ENCODE results near the gene COX7A2. TPM values are rescaled to one million over a fixed set of nuclear protein-coding genes. Genes with fewer than 3 reads are reported as not detected.

Gene COX7A2
- total and polyA plus RNA-seq, 10 of the 15 experiments (the other 5 are each of a cell fraction or from before 2014, with no cell fraction given): 199 to 1,834 (median 576) TPM

GRCh38 chr6:75222261-75222660, 21.3 kb downstream of the COX7A2 start:
- BruUV-seq (replicated peaks): no TSS peak
- H3K4me3 ChIP-seq: no peak overlapping the region

GRCh38 chr6:75221116-75221515, 22.5 kb downstream of the COX7A2 start:
- Histone ChIP-seq H3K27me3 (replicated peaks in 1 of 2; ENCODE audit: control insufficient read depth in 2 of 2, insufficient read depth in 2 of 2, low read length in 1 of 2) (no peaks in the 10 kb centered on the region; a peak in 1 of 4 replicates), H3K27ac (ENCODE audit: control insufficient read depth, insufficient read depth) (no peak overlapping the region), H3K4me1 (ENCODE audit: control insufficient read depth, insufficient read depth, low read length) (no peaks in the 10 kb centered on the region), H3K4me3 (no peak overlapping the region), H3K36me3 (ENCODE audit: control insufficient read depth in 2 of 2, insufficient read depth in 2 of 2, low read length in 1 of 2) (no peaks in the 10 kb centered on the region), H4K20me1 (ENCODE audit: control insufficient read depth, insufficient read depth) (no peaks in the 10 kb centered on the region), H3K79me2 (ENCODE audit: control insufficient read depth, insufficient read depth, low read length) (no peaks in the 10 kb centered on the region), H3K9ac (ENCODE audit: control insufficient read depth, insufficient read depth, low read length) (no peak overlapping the region), H2AFZ (ENCODE audit: control insufficient read depth, low read depth, low read length) (no peak overlapping the region), H3K9me3 (replicated peaks; ENCODE audit: control insufficient read depth, insufficient read depth, low read length) (no peaks in the 10 kb centered on the region), H3K4me2 (ENCODE audit: control insufficient read depth, insufficient read depth) (no peak overlapping the region)
- 51% methylated on average over 4 of the region's 4 CpGs for WGBS (ENCODE audit: insufficient coverage, insufficient replicate concordance, low lambda C conversion rate, missing lambda C conversion rate)
- intact Hi-C loops (cut with micrococcal nuclease; ENCODE audit: unreplicated experiment) (no loop called here), in situ Hi-C loops (cut with MboI) (no loop called here)
- no peak for FAIRE-seq
- no TSS peak for BruUV-seq (replicated peaks)
- ATAC-seq: no peak
- no peak for TF ChIP-seq PAX5 (IDR thresholded peaks at IDR 0.05; ENCODE audit: borderline replicate concordance, low read depth, low read length)
- no peak for TF ChIP-seq EP300 (IDR thresholded peaks at IDR 0.05; ENCODE audit: borderline replicate concordance in 1 of 2, control insufficient read depth in 1 of 2, low read depth in 2 of 2, low read length in 2 of 2)
- no peak for TF ChIP-seq USF2 (IDR thresholded peaks at IDR 0.05; ENCODE audit: borderline replicate concordance, low read depth, low read length)
- no peak for TF ChIP-seq STAT3 (IDR thresholded peaks at IDR 0.05; ENCODE audit: low read depth, low read length)
- no peak for TF ChIP-seq ESRRA (IDR thresholded peaks at IDR 0.05; ENCODE audit: low read length)
- no peak for TF ChIP-seq BMI1 (IDR thresholded peaks at IDR 0.05; ENCODE audit: borderline replicate concordance)
- no peak for TF ChIP-seq HDGF (IDR thresholded peaks at IDR 0.05)
- no peak for TF ChIP-seq ZNF217 (IDR thresholded peaks at IDR 0.05)
- no peak for TF ChIP-seq BCL11A (IDR thresholded peaks at IDR 0.05; ENCODE audit: low read depth, low read length)
- no peak for TF ChIP-seq ZNF622 (IDR thresholded peaks at IDR 0.05)
- no peak for TF ChIP-seq JUNB (IDR thresholded peaks at IDR 0.05)
- no peak for TF ChIP-seq RAD51 (IDR thresholded peaks at IDR 0.05)
- no peak for TF ChIP-seq MTA3 (IDR thresholded peaks at IDR 0.05; ENCODE audit: borderline replicate concordance, low read length)
- TF ChIP-seq PML (IDR thresholded peaks at IDR 0.05; ENCODE audit: low read length): no peak
- TF ChIP-seq JUND (IDR thresholded peaks at IDR 0.05; ENCODE audit: low read depth, low read length): no peak
- TF ChIP-seq RBBP5 (conservative IDR thresholded peaks at IDR 0.05): no peak
- no peak for TF ChIP-seq SMAD5 (IDR thresholded peaks at IDR 0.05; ENCODE audit: low read depth)
- no peak for TF ChIP-seq KLF5 (IDR thresholded peaks at IDR 0.05; ENCODE audit: partially characterized antibody)
- DNase-seq (ENCODE audit: low read depth, low spot score): no peak
- ChIA-PET POLR2A (interaction anchor here (1.0 kb wide), 1 partner anchor 10 kb away, joined by 4 read pairs; no protein-coding TSS in a partner anchor), CTCF (interaction anchor here (1.8 to 2.6 kb wide), 3 partner anchors 10 to 1488 kb away, joined by 6 to 37 read pairs (median 7); no protein-coding TSS in a partner anchor), SMC1A (ENCODE audit: uncharacterized antibody, unreplicated experiment) (interaction anchor here (0.6 to 1.2 kb wide), 4 partner anchors 9 to 159 kb away, joined by 3 to 4 read pairs (median 3); no protein-coding TSS in a partner anchor), RAD21 (ENCODE audit: unreplicated experiment) (interaction anchor here (1.3 to 2.3 kb wide), 2 partner anchors 12 to 306 kb away, joined by 3 to 8 read pairs; no protein-coding TSS in a partner anchor)

More at GRCh38 chr6:75222261-75222660, 21.3 kb downstream of the COX7A2 start:
- no peak overlapping the region for H3K27ac ChIP-seq (ENCODE audit: control insufficient read depth, insufficient read depth)
- no peaks in the 10 kb centered on the region for H3K4me1 ChIP-seq (ENCODE audit: control insufficient read depth, insufficient read depth, low read length)
- H3K36me3 ChIP-seq (ENCODE audit: control insufficient read depth in 2 of 2, insufficient read depth in 2 of 2, low read length in 1 of 2): no peaks in the 10 kb centered on the region
- H3K9ac ChIP-seq (ENCODE audit: control insufficient read depth, insufficient read depth, low read length): no peak overlapping the region
- H3K27me3 ChIP-seq (replicated peaks in 1 of 2; ENCODE audit: control insufficient read depth in 2 of 2, insufficient read depth in 2 of 2, low read length in 1 of 2): no peaks in the 10 kb centered on the region; a peak in 1 of 4 replicates
- intact Hi-C loops (cut with micrococcal nuclease; ENCODE audit: unreplicated experiment): no loop called here
- no peaks in the 10 kb centered on the region for H3K79me2 ChIP-seq (ENCODE audit: control insufficient read depth, insufficient read depth, low read length)
- H4K20me1 ChIP-seq (ENCODE audit: control insufficient read depth, insufficient read depth): no peaks in the 10 kb centered on the region
- no peak overlapping the region for H3K4me2 ChIP-seq (ENCODE audit: control insufficient read depth, insufficient read depth)
- ChIA-PET POLR2A (no interaction called here), SMC1A (ENCODE audit: uncharacterized antibody, unreplicated experiment) (no interaction called here), CTCF (interaction anchor here (5.8 kb wide), 1 partner anchor 12 kb away, joined by 52 read pairs; no protein-coding TSS in a partner anchor), RAD21 (ENCODE audit: unreplicated experiment) (interaction anchor here (1.4 kb wide), 1 partner anchor 13 kb away, joined by 5 read pairs; no protein-coding TSS in a partner anchor)
- in situ Hi-C loops (cut with MboI): no loop called here
- ATAC-seq (no peak), DNase-seq (ENCODE audit: low read depth, low spot score) (no peak), FAIRE-seq (no peak)
- no peaks in the 10 kb centered on the region for H3K9me3 ChIP-seq (replicated peaks; ENCODE audit: control insufficient read depth, insufficient read depth, low read length)
- H2AFZ ChIP-seq (ENCODE audit: control insufficient read depth, low read depth, low read length): no peak overlapping the region
- TF ChIP-seq ZNF622 (IDR thresholded peaks at IDR 0.05) (no peak), YBX1 (IDR thresholded peaks at IDR 0.05) (no peak), SIN3A (IDR thresholded peaks at IDR 0.05; ENCODE audit: low read depth, low read length) (no peak), FOXK2 (IDR thresholded peaks at IDR 0.05) (no peak), GATAD2B (conservative IDR thresholded peaks at IDR 0.05; ENCODE audit: low read depth) (no peak)

Measured in GM12878 (cell line).